NCI-H2081 (cell line): Measurements from ENCODE around the gene TTL.
"Not testable (repeated sequence)": the region's sequence is repeated elsewhere in the genome, so short reads cannot be mapped to it uniquely, and the experiment has no call there.

Experiments
- DNase-seq, 2 experiments: peaks; one replicate each; lab custom pipeline; 2025; lab: John Stamatoyannopoulos, UW

Gene TTL

DNA sequence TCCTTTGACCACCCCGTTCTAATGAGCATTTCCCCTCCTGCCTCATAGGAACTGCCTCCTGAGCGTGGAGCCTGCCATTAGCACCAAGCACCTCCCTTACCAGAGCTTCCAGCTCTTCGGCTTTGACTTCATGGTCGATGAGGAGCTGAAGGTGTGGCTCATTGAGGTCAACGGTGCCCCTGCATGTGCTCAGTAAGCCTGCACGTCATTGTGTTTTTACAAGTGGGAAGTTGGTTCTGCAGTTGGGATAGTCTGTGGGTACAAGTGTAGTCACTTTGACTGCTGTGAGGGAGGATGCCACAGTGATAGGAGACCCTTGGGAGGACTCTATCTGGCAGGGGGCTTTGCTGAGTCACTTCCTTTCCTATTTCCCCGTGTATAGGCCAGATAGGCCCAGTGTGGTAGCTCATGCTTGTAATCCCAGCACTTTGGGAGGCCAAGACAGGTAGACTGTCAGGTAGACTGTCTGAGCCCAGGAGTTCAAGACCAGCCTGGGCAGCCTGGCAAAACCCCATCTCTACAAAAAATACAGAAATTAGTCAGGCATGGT, 38.4 kb downstream of the TTL start:
- no peak for DNase-seq

GRCh38 chr2:112523291-112523777, 41.4 kb downstream of the TTL start:
- no peak for DNase-seq

DNA sequence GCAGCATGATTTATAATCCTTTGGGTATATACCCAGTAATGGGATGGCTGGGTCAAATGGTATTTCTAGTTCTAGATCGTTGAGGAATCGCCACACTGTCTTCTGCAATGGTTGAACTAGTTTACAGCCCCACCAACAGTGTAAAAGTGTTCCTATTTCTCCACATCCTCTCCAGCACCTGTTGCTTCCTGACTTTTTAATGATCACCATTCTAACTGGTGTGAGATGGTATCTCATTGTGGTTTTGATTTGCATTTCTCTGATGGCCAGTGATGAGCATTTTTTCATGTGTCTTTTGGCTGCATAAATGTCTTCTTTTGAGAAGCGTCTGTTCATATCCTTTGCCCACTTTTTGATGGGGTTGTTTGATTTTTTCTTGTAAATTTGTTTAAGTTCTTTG, 42.3 kb downstream of the TTL start:
- DNase-seq: not testable (repeated sequence)

GRCh38 chr2:112528541-112528940, 46.6 kb downstream of the TTL start:
- no peak for DNase-seq

DNA sequence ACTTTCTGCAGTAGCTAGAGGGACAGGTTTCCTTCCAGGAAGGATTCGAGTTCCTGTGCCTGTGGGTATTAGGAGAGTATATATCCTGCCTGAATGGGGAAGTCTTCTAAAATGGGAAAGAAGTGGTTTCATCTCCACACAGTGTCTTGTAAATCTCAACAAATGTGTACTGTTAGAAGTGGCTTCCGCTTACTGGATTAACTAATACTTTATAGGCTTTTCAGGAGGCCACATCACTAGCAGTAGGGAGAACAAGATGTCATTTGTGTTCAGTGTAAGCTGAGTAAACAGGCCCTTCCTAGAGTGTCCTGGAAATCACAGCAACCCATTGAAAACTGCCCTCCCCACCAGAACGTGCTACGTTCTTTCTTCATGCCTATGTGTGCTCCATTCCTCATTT, 47.8 kb downstream of the TTL start:
- DNase-seq: no peak

DNA sequence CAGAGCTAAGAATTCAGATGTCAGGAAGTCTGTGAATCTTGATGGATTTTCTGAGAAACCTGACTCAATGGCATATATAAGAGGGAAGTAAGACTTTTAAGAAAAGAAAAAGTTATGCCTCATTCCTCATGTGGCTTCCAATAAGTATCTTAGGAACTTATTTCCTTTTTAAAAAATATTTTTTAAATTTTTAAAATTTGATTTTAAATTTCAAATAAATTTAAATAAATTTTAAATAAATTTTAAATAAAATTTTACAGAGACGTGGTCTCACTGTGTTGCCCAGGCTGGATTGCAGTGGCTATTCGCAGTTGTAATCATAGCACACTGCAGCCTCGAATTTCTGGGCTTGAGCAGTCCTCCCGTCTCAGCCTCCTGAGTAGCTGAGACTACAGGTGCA, 48.8 kb downstream of the TTL start:
- no peak for DNase-seq

- DNase-seq: no peak
These were observed 52.9 kb downstream of the TTL start for GRCh38 chr2:112534826-112535225.

GRCh38 chr2:112536665-112537064, 54.7 kb downstream of the TTL start:
- not testable (repeated sequence) for DNase-seq

GRCh38 chr2:112539306-112539705, 57.4 kb downstream of the TTL start:
- no peak for DNase-seq

GRCh38 chr2:112540906-112541305, 59.0 kb downstream of the TTL start:
- DNase-seq: no peak

DNA sequence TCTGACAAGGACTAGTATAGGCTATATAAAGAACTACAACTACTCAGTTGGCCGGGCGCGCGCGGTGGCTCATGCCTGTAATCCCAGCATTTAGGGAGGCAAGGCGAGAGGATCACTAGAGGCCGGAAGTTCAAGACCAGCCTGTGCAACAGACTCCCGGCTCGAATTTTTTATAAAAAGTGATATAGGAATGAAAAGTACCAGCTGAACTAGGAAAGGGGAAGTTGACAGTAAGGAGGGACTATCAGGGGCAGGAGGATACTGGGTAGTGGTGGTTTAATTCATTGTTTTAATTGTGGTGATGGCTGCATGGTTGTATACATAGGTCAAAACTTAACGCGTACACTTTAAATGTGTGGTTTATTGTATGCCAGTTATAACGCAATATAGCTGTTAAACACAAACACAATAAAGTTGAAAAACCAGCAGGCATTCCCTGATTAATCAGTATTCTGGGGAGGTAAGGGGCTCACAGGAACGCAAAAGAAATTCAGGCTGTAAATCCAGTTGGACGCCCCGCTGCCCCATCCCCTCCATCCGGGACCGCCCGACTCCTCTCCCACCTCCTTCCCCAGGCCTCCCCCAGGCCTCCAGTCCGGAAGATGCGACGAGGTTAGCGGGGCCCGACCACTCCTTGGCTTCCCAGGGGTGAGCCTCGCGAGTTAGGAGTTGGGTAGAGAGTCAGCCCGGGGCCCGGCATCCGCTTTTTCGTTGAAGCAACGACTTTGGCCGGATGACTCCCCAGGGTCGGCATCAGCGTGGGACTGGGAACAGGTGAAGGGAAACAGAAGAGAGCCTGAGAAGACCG, 59.6 kb downstream of the TTL start:
- peak; percentile 80 to 87 for DNase-seq

- DNase-seq: peak; percentile 85 to 89
These were observed 60.4 kb downstream of the TTL start, which contains the start of gene POLR1B for GRCh38 chr2:112542123-112542983. Gene POLR1B (plus strand): TSS chr2:112542465. CDS start chr2:112542495, 30 bp downstream.

DNA sequence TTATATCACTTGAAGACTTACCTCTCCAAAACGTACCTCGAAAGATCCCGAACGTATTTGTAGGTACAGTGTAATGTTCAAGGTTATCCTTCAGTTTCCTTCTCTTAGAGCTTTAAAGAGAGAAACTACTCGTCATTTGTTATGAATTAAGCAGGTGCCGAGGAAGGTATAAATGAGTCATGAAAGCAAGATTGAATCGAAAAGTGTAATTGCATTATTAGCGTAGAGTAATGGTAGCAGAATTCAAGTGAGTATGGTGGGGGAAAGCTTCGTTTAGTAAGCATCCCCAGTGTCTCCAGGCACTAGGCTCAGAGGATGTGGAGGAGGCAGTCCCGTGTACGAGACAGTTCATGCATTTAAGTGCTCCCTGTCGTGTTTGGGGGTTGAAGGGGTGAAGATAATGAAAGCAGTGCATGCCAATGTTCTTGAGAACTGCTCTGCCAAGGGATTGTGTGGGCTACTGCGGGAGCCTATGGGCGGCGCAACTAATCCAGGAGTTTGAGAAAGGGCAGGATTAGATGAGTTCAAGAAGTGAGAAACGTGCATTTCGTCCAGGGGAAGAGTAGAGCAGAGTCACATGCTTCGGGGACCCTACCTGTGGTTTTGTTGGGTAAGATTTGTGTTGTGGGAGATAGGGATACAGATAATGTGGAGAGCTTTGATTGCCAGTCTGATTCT, 61.2 kb downstream of the TTL start:
- DNase-seq: peak in 1 of 2 experiments; percentile 34

DNA sequence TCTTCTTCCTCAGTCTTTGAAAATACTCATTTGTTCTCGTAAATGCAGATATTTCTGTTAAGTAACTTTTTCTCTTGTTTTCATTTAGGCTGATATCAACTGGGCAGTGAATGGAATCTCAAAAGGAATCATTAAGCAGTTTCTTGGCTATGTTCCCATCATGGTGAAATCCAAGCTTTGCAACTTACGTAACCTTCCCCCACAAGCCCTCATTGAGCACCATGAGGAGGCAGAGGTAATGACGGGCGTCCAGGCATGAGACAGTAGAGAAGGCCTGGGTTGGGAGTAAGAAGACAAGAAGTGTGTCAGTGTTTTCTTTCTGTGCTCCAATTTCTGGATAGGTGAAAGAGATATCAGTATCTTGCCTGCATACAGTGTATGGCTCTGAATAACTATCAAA, 65.4 kb downstream of the TTL start:
- DNase-seq: no peak

DNA sequence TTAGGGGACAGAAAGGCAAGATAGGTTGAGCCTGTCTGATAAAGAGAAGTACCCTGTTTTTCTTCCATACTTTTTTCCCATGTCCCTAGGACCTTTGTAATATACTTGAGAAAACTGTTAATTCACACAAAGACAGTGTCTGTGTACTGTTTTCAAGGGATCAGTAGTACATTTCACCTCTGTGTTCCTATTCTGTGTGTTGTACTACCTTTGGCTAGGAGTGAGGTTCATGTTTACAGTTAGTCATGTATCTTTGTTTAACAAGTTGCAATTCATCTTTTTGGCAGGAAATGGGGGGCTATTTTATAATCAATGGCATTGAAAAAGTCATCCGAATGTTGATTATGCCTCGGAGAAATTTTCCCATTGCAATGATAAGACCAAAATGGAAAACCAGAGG, 67.0 kb downstream of the TTL start:
- no peak for DNase-seq

DNA sequence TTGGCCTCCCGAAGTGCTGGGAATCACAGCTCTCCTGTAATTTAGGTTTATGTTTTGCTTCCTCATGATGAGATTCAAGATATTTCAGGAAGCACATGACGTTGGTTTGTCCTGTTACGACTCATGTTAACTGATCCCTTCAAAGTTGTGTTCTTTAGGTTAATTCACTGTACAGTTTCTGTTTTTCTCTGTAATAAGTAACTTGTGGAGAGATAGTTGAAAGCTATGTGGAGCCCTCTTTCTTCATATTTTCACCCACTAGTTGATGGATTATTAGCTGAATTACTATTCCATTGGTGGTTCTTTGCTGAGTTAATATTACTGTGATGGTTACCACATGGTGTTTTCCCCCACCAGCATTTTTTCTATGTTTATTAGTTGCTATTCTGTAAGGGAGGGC, 84.1 kb downstream of the TTL start:
- no peak for DNase-seq

DNA sequence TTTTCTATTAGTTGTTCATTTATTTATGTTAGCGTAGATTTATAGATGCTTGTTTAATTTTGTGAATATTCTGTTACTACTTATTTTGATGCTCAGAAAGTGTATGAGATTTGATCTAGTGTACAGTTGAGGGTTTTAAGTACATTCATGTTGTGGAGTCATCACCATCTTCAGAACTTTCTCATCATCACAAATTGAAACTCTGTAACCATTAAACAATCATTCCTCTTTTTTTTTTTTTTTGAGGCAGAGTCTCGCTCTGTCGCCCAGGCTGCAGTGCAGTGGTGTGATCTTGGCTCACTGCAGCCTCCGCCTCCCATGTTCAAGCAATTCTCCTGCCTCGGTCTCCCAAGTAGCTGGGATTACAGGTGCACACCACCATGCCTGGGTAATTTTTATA, 84.6 kb downstream of the TTL start:
- not testable (repeated sequence) for DNase-seq

- DNase-seq: no peak
These were observed 90.0 kb downstream of the TTL start for GRCh38 chr2:112572005-112572404.

- no peak for DNase-seq
These were observed 95.8 kb downstream of the TTL start for GRCh38 chr2:112577756-112578155.

- no peak for DNase-seq
These were observed 97.3 kb downstream of the TTL start for GRCh38 chr2:112579241-112579640.

- no peak for DNase-seq
These were observed 98.1 kb downstream of the TTL start for GRCh38 chr2:112580084-112580483.

DNA sequence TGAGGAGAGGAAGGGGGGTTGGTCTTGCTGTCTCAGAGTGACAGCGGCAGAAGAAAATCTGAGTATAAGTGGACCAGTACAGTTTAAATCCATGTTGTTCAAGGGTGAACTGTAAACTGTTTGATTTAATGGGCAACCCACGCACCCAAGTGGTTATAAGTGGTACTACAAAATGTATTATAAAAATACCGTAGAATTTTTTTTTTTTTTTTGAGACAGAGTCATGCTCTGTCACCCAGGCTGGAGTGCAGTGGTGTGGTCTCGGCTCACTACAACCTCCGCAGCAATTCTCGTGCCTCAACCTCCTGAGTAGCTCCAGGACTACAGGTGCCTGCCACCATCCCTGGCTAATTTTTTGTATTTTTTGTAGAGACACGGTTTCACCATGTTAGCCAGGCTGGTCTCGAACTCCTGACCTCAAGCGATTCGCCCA, 100.4 kb downstream of the TTL start:
- peak; percentile 56 to 57 for DNase-seq
